Smooth muscle cell of the brain vasculature (primary cell): ENCODE data around the gene OR2T10.
"Not testable (repeated sequence)": the region's sequence is repeated elsewhere in the genome, so short reads cannot be mapped to it uniquely, and the experiment has no call there.

Source experiments
- DNase-seq: peaks from one replicate; pipeline ENCODE4 v3.0.0-alpha.2; 2012; ENCODE audit warnings: low read depth, low spot score

OR2T10 gene

GRCh38 chr1:248593226-248593625 is 4.3 kb downstream of the OR2T10 start:
- DNase-seq = no peak

- no peak for DNase-seq
These were observed 4.8 kb downstream of the OR2T10 start for GRCh38 chr1:248592655-248593054.

DNA sequence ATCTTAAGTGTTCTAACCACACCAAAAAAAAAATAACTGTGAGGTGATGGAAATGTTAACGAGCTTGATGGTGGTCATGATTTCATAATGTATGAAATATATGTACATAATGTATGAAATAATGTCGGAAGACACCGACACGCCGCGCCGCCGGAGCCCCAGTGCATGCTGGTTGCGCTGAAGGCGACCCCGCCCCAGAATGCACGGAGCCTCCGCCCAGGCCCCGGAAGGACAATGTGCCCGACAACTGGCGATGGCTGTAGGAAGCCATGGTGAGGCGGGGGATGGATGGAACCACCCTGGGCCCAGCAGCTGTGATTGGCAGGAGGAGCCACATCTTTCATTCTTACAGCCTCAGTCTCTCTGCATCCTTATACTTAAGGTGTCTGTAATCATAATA is 7.4 kb downstream of the OR2T10 start:
- DNase-seq = no peak

DNA sequence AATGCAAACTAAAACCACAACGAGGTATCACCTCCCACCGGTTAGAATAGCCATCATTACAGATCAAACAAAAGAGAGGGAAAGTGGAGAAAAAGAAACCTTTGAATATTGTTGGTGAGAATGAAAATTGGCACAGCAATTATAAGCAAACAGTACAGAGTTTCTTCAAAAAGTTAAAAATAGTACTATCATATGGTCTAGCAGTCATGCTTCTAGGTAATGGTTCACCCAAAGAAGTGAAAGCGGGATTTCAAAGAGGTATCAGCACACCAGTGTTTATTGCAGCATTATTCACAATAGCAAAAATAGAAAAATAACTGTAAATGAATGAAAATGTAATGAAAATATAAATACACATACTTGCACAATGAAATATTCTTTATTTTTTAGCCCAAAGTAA is 8.2 kb downstream of the OR2T10 start:
- DNase-seq = no peak

- no peak for DNase-seq
These were observed 12.2 kb downstream of the OR2T10 start for GRCh38 chr1:248585266-248585665.

DNA sequence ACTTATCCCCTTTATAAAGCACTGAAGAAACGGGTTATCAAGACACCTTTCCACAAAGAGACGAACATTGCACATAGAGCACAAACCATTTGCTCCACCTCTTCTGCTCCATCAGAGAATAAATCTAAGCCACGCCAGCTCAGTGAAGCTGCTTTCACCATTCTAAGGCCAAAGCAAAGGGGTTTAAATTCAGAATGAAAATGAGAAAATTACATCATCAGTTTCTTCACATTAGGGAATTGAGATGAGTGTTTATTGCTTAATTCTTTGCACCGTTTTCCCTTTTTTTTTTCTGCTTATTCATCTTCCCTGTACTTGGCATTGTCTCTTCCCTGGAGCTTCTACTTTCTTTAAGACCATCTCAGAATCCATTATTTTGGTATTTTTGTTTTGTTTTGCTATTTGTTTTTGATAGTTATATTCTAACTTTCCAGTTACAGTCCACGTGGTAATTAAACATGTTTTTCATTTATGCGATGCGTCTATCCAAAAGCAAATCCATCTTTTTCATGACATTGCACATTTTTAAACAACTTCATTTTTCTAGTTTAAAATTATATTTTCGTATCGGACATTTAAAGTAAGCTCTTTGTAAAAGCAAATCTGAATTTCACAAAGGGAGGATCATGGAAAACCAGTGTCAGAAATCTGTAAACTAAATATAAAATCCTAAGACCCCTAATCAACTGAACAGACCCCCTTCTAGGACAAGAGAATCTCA is 21.1 kb downstream of the OR2T10 start:
- no peak for DNase-seq

GRCh38 chr1:248574657-248575056 is 22.8 kb downstream of the OR2T10 start, which contains the start of gene OR2T34:
TSS of gene OR2T34 (minus strand) at chr1:248574757. CDS start at chr1:248574757, 0 bp downstream.
- not testable (repeated sequence) for DNase-seq

GRCh38 chr1:248573856-248574255 is 23.6 kb downstream of the OR2T10 start:
- DNase-seq = not testable (repeated sequence)

DNA sequence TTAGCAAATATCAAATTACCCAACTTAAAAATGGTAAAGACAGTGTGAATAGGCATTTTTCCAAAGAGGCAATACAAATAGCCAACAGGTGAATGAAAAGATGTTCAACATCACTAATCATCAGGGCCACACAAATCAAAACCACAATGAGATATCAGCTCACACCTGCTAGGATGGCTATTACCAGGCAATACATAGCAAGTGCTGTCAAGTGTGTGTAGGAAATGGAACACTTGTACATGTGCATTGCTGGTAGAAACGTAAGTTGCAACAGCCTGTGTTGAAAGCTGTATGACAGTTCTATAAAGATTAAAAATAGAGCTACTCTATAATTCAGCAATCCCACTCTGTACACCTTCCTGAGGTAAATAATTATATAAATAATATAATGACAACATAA is 25.5 kb downstream of the OR2T10 start:
- not testable (repeated sequence) for DNase-seq

DNA sequence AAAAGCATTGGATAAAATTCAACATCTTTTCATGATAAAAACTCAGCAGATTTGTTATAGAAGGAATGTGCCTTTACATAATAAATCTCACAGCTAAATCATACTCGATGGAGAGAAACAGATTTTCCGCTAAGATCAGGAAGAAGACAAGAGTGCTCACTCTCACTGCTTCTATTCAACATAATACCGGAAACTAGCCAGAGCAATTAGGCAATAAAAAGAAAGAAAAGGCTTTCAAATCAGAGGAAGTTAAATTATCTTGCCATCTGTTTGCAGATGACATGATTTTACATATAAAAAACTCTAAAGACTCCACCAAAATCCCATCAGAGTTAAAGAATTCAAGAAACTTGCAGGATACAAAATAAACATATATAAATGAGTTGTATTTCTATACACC is 26.7 kb downstream of the OR2T10 start:
- DNase-seq = not testable (repeated sequence)

DNA sequence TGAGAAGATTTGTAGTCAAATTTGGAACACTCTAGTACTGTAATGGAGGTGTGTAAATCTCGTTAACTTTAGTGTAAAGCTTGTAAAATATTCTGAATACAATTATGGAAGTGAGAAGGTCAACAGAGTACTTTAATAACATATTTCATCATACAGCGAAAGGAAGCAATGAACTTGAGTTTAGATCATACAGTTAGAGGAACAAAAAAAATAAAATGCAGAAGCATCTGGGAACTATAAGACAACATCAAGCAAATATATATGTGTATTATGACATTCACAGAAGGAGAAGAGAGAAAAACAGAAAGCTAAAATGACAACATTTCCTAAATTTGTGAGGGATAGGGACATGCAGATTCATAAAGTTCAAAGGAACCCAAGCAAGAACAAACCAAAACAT is 28.5 kb downstream of the OR2T10 start:
- not testable (repeated sequence) for DNase-seq

DNA sequence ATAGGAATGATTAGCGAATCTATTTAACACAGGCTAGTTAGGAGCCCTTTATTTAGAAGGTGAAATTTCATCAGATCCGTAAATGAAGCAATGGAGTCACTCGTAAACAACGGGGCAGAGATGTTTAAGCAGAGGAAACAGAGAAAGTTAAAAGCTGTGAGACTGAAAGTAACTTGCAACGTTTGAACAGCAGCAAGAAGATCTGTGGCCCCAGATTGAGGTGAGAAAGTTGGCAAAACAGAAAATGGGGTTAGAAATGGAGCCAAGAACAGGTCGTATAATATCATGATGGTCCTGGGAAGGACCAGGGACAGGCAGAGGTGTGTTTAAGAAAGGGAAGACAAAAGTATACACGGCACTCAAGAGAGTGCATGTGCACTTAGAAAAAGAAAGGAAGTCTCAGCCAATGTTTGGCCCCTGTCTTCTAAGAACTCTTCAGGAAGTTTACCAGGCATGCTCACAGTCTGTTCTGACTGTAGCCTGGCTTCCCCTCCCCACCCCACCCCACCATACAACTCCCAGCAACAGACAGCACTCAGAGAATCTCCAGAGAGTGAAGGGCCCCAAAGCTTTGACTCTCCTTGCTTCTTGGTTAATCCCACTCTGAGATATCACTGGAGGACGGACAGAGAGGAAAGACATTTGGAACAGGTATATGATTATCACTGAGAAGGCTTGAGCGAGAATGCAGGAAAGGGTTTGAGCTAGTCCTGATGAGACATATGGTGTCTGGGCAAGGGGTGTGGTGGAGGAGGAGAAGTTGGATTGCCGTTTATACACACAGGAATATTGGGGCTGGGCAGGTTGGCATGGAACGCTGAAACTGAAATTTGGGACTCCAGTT is 31.7 kb downstream of the OR2T10 start:
- DNase-seq = not testable (repeated sequence)

DNA sequence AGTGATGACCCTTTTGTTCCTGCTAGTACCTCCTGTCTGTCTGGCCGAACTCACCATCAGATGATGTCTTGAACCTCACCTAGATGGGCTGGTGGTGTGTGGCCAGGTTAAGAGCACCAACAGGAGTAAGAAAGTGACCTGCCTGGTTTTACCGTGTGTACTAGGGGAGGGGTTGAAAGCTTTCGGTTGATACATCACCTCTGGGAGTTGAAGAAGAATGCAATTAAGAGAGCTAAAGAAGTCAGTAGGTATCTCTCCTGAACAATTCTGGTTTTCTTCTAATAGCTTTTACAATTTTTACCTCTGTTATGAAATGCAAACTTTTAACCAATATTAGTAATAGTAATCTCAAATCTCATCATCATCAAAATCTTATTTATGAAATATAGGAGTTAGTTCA is 34.8 kb downstream of the OR2T10 start, which contains the start of gene OR2T29:
Gene OR2T29 (minus strand): TSS at position 101 of the 400 bp plus-strand sequence. CDS start 3,281 bp downstream, outside the sequence.
- DNase-seq = not testable (repeated sequence)

DNA sequence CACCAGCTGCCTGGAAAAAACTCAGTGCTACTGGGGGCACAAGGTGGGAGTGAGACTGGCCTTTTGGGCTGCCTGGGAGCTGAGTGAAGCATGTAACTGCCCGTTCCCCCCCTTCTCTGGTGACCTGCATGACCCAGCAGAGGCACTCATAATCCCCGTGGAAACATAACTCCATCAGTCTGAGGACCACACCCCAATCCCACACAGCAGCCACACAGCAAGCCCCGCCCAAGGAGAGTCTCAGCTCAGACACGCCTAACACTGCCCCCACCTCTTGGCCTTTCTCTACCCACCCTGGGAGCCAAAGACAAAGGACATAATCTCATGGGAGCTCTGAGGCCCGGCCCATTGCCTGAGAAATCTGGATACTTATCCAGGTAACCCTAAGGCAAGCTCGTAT is 46.5 kb downstream of the OR2T10 start:
- not testable (repeated sequence) for DNase-seq

DNA sequence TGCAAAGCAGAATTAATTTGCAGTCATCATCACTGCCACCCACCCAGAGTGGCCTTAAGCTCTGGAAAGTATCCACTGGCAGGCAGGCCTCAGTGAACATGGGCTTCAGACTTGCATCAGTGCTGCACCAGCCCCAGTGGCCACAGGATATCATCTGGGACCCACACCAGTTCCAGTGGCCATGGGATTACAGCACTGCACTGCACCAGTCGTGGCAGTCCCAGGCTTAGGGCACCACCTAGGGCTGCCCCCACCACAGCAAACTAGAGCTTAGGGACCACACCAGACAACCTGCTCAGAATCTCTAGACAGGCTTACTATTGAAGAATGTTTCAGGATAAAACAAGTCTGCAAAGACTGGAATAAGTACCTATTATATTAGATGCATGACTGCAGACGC is 50.1 kb downstream of the OR2T10 start:
- not testable (repeated sequence) for DNase-seq
